WERI-Rb-1 (cell line): ENCODE measurements around the gene KHSRP.

ENCODE experiments used
- DNase-seq: peaks from one replicate; pipeline ENCODE4 v3.0.0-alpha.2; 2020
- H3K27ac ChIP-seq: fragments of 250-450 bp; sonication (Bioruptor Pico); 2 replicates; pipeline ENCODE4 v1.5.1; 2020; ENCODE audit warnings: mild to moderate bottlenecking, moderate library complexity
- H3K27me3 ChIP-seq: fragments of 250-450 bp; sonication (Bioruptor Pico); 2 replicates; pipeline ENCODE4 v1.5.1; 2021; ENCODE audit warnings: mild to moderate bottlenecking, low read depth, moderate library complexity; ENCODE audit not compliant: insufficient read depth, severe bottlenecking
- H3K36me3 ChIP-seq: fragments of 250-450 bp; sonication (Bioruptor Pico); 2 replicates; pipeline ENCODE4 v1.5.1; 2020; ENCODE audit warnings: mild to moderate bottlenecking, moderate library complexity
- H3K4me3 ChIP-seq: 2 replicates; pipeline ENCODE4 v1.5.1; 2011; ENCODE audit warnings: low read depth, mild to moderate bottlenecking, control low read depth, low read length
- H3K9me3 ChIP-seq: fragments of 250-450 bp; sonication (Bioruptor Pico); 2 replicates; pipeline ENCODE4 v1.5.1; 2021; ENCODE audit warnings: mild to moderate bottlenecking, moderate library complexity; ENCODE audit not compliant: severe bottlenecking
- CTCF ChIP-seq: IDR thresholded peaks from 2 replicates; pipeline ENCODE4 v1.5.1; 2011; ENCODE audit warnings: low read depth, mild to moderate bottlenecking, control low read depth, inconsistent platforms, low read length

Gene KHSRP

GRCh38 chr19:6383188-6383587 is 41.4 kb downstream of the KHSRP start:
- DNase-seq, result no peak
- no peaks in the 10 kb centered on the region for H3K27me3 ChIP-seq
- H3K27ac ChIP-seq, result no peak overlapping the region
- no peak overlapping the region for H3K4me3 ChIP-seq
- H3K9me3 ChIP-seq, result no peaks in the 10 kb centered on the region
- peaks cover 85% of the 10 kb centered on the region for H3K36me3 ChIP-seq
- no peak for TF ChIP-seq CTCF

GRCh38 chr19:6381030-6381750 is 43.4 kb downstream of the KHSRP start:
- TF ChIP-seq CTCF, result no peak
- Histone ChIP-seq H3K27ac (no peak overlapping the region), H3K9me3 (no peaks in the 10 kb centered on the region), H3K36me3 (peaks cover 65% of the 10 kb centered on the region), H3K4me3 (no peak overlapping the region), H3K27me3 (no peaks in the 10 kb centered on the region)
- DNase-seq, result no peak

GRCh38 chr19:6379744-6380143 is 44.9 kb downstream of the KHSRP start:
- DNase-seq, result no peak
- Histone ChIP-seq H3K4me3 (no peak overlapping the region), H3K36me3 (peaks cover 60% of the 10 kb centered on the region), H3K27ac (no peak overlapping the region), H3K27me3 (no peaks in the 10 kb centered on the region), H3K9me3 (no peaks in the 10 kb centered on the region)
- TF ChIP-seq CTCF, result no peak

GRCh38 chr19:6378486-6378885 is 46.1 kb downstream of the KHSRP start:
- H3K4me3 ChIP-seq, result no peak overlapping the region
- no peak for TF ChIP-seq CTCF
- H3K27me3 ChIP-seq, result no peaks in the 10 kb centered on the region
- no peaks in the 10 kb centered on the region for H3K9me3 ChIP-seq
- no peak overlapping the region for H3K27ac ChIP-seq
- H3K36me3 ChIP-seq, result peaks cover 60% of the 10 kb centered on the region
- no peak for DNase-seq

- TF ChIP-seq CTCF, result no peak
- no peaks in the 10 kb centered on the region for H3K9me3 ChIP-seq
- peaks cover 55% of the 10 kb centered on the region for H3K36me3 ChIP-seq
- no peak overlapping the region for H3K27ac ChIP-seq
- H3K4me3 ChIP-seq, result no peak overlapping the region
- no peaks in the 10 kb centered on the region for H3K27me3 ChIP-seq
- no peak for DNase-seq
Observed at GRCh38 chr19:6378041-6378440, 46.6 kb downstream of the KHSRP start.
